ENCODE data around the gene ZNF311. TPM values are rescaled to one million over a fixed set of nuclear protein-coding genes. Genes with fewer than 3 reads are reported as not detected.
"Not testable (repeated sequence)": the region's sequence is repeated elsewhere in the genome, so short reads cannot be mapped to it uniquely, and the experiment has no call there.

Gene ZNF311
- total RNA-seq, 1 experiment from 2014 or later: 3.0 TPM

DNA sequence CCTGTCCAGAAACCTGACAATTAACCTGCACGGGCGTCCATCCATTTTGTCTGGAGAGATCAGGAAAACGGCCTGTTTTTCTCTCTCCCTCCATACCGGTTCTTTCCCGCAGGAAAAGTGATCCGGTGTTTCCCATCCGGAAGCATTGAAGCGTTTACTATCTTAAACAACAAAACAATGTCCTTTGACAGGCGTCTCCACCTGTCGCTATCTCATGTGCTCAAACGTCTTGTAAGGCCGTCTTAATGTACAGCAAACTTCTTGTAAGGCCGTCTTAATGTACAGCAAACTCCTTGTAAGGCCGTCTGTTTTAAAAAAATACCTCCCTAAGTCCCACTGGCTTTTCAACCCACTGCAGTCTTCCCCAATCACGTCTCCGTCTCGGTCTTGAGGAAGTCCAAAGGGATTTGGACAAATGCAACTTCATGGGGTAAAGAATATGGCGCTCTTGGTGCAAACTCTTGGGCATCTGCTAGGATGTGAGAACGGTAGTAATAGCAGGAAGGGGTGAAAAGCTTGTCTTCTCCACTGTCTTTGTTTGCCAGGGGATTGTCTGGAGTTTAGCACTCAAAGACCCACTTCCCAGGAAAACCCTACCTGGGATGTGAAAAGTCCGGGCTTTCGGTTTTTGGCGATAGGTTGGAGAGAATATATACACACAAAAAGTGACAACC is 51.4 kb downstream of the ZNF311 start:
- DNase-seq (ENCODE audit: low spot score): no peak

DNA sequence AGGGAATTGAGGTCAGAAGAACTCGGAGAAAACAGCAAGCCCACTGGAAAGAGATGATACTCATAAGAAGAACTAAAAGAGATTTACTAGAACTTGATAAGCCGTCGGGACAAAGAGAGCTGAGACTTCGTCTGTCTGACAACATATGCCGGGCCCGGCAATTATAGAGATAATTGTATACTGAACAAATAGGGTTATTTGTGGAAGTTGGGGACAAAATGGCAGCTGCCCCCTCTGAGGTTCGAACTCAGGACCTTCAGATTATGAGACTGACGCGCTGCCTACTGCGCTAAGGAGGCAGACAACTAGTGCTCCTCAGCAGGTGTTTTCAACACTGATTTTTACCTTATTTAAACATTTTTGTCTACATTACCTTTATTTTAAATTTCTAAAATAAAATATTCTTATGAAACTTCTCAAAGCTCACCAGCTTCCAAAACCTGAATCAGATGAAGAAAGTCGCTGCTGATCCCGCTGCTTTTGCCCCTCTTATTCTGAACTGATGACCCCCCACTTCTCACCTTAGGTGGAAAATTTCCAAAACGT is 52.0 kb downstream of the ZNF311 start:
- peak; percentile 52 for DNase-seq (ENCODE audit: low spot score)

DNA sequence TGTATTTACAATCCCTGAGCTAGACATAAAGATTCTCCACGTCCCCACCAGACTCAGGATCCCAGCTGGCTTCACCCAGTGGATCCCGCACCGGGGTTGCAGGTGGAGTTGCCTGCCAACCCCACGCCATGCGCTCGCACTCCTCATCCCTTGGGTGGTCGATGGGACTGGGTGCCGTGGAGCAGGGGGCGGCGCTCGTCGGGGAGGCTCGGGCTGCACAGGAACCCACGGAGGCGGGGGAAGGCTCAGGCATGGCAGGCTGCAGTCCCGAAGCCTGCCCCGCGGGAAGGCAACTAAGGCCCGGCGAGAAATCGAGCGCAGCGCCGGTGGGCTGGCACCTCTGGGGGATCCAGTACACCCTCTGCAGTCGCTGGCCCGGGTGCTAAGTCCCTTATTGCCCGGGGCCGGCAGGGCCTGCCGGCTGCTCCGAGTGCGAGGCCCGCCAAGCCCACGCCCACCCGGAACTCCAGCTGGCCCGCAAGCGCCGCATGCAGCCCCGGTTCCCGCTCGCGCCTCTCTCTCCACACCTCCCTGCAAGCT is 55.4 kb downstream of the ZNF311 start:
- DNase-seq (ENCODE audit: low spot score): not testable (repeated sequence)

DNA sequence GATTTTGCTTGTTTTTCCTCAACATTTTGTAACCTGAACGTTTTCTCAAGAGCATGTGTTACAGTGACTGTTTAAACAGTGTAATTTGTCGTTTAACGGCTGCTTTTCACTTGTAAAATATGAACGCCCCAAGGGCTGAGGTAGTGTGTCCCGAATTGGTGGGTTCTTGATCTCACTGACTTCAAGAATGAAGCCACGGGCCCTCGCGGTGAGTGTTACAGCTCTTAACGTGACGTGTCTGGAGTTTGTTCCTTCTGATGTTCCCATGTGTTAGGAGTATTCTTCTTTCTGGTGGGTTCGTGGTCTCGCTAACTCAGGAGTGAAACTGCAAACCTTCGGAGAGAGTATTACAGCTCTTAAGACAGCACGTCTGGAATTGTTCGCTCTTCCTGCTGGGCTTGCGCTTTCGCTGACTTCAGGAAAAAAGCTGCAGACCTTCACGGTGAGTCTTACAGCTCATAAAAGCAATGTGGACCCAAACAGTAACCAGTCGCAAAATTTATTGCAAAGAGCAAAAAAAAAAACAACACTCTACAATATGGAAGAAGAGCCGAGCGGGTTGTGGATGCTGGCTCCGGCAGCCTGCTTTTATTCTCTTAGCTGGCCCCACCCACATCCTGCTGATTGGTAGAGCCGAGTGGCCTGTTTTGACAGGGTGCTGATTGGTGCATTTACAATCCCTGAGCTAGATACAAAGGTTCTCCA is 56.2 kb downstream of the ZNF311 start:
- DNase-seq (ENCODE audit: low spot score): no peak

DNA sequence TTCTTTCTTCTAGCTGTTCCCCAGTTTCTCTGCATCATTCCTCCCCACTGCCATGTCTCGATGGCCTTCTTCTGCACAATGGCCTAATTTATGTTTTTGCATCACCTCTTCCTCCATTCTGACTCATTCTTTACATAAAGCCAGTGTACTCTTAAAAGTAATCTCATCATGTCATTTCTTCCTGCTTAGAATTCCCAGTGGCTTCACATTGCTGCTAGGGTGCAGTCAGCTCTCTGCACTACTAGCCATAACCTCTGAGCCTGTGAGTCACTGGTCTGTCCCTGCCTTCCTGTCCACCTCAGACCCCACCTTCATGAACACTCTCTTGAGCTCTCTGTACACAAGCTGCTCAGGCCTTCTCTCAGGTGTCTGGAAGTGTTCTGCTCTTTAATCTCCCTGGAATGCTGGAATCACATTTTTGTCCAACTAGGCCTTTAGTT is 57.3 kb downstream of the ZNF311 start:
- DNase-seq (ENCODE audit: low spot score): peak; percentile 37

DNA sequence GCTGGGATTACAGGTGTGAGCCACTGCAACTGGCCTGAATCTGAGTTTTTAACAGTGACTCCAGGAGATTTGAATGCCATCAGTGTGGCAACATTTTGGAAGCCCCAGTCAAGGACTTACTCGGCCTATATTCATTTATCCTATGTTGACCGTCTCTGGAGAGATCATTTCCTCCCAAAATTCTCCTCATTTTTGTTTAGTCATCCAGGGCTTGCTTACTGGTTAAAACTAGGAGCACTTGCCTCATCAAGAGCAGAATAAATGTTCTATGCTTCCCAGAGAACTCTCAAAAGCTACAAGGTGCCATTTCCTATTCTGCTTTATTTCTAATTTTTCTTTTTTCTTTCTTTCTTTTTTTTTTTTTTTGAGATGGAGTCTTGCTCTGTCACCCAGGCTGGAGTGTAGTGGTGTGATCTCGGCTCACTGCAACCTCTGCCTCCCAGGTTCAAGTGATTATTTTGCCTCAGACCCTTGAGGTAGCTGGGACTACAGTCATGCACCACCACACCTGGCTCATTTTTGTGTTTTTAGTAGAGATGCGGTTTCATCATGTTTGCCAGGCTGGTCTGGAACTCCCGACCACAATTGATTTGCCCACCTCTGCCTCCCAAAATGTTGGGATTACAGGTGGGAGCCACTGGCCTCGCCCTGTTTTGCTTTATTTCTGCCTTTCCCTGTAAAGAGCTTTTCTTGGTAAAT is 57.9 kb downstream of the ZNF311 start:
- no peak for DNase-seq (ENCODE audit: low spot score)

DNA sequence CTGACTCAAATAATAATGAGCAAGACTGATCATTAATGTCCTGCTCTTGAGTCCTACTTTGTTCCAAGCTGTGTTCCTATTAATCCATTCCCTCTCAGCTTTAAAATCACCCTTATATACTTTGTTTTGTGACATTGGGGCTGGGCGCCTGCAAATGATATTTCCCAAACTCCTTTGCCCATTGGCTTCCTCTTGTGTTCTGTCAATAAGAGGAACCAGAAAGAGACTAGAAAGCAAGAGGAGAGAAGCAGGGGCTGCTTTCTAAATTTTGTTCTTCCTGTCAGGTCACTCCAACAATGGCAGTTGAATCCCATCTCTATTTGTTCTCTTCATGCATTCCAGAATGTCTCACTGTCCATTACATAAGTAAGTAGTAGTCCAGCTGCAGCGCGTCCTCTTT is 59.8 kb downstream of the ZNF311 start:
- DNase-seq (ENCODE audit: low spot score): no peak

Other genes starting within 250 kb of the ZNF311 start
- 66.8 and 72.7 TPM in 2 replicates for gene TRIM27, start 81.3 kb downstream of the ZNF311 start, total RNA-seq (2014; rRNA removed; shearing (Covaris generic))
- gene OR2W1, start 39.9 kb upstream of the ZNF311 start, total RNA-seq (2014; rRNA removed; shearing (Covaris generic)): not detected in 2 replicates
- not detected in 2 replicates for gene OR2B3, start 82.0 kb upstream of the ZNF311 start, total RNA-seq (2014; rRNA removed; shearing (Covaris generic))
- gene OR2J1, start 94.2 kb upstream of the ZNF311 start, total RNA-seq (2014; rRNA removed; shearing (Covaris generic)): not detected in 2 replicates
- gene OR2J3, start 102.7 kb upstream of the ZNF311 start, total RNA-seq (2014; rRNA removed; shearing (Covaris generic)): not detected in 2 replicates
- not detected in 2 replicates for gene OR2J2, start 165.6 kb upstream of the ZNF311 start, total RNA-seq (2014; rRNA removed; shearing (Covaris generic))

All from H4 (cell line).